ENCODE results near the gene REST.

- TF ChIP-seq ARNTL (CRISPR knock-in tag; IDR thresholded peaks at IDR 0.05; ENCODE audit: borderline replicate concordance, low read depth) (no peak), BACH2 (CRISPR knock-in tag; IDR thresholded peaks at IDR 0.05; ENCODE audit: borderline replicate concordance) (no peak), RARB (CRISPR knock-in tag; IDR thresholded peaks at IDR 0.05) (no peak), SNAI2 (CRISPR knock-in tag; IDR thresholded peaks at IDR 0.05) (no peak), ZFP30 (CRISPR knock-in tag; IDR thresholded peaks at IDR 0.05) (no peak), PATZ1 (CRISPR knock-in tag; IDR thresholded peaks at IDR 0.05; ENCODE audit: borderline replicate concordance) (no peak)
Measured at GRCh38 chr4:56979421-56980072, 71.8 kb downstream of the REST start.
